Measurements from ENCODE around the gene ARHGAP26. TPM values are rescaled to one million over a fixed set of nuclear protein-coding genes. Genes with fewer than 3 reads are reported as not detected.
"Not testable (repeated sequence)": the region's sequence is repeated elsewhere in the genome, so short reads cannot be mapped to it uniquely, and the experiment has no call there.

The ARHGAP26 gene
- total RNA-seq, 1 experiment from 2014 or later = 54.3 TPM

- TF ChIP-seq CTCF (IDR thresholded peaks at IDR 0.05; ENCODE audit: unreplicated experiment) = no peak
- intact Hi-C loops (cut with micrococcal nuclease) = no loop called here
- no TSS peak for BruUV-seq (replicated peaks)
- Mint-ChIP-seq H3K4me1 (ENCODE audit: insufficient read depth, unreplicated experiment) (peaks cover 29% of the 10 kb centered on the region), H3K36me3 (ENCODE audit: insufficient read depth, unreplicated experiment) (no peaks in the 10 kb centered on the region), H3K27me3 (ENCODE audit: insufficient read depth, unreplicated experiment) (no peaks in the 10 kb centered on the region), H3K27ac (ENCODE audit: low read depth, unreplicated experiment) (no peak overlapping the region), H3K4me3 (ENCODE audit: unreplicated experiment) (no peak overlapping the region), H3K9me3 (ENCODE audit: unreplicated experiment) (peaks cover 16% of the 10 kb centered on the region)
- ChIA-PET POLR2A (interaction anchor here (0.5 to 0.9 kb wide), 5 partner anchors 15 to 803 kb away, joined by 3 read pairs; no protein-coding TSS in a partner anchor), CTCF (interaction anchor here (0.7 kb wide), 2 partner anchors 95 to 1393 kb away, joined by 3 to 4 read pairs; no protein-coding TSS in a partner anchor)
- no peak for DNase-seq (ENCODE audit: unreplicated experiment)
These were observed 214.3 kb downstream of the ARHGAP26 start for GRCh38 chr5:142984525-142984924.

- intact Hi-C loops (cut with micrococcal nuclease); H3K36me3 Mint-ChIP-seq (ENCODE audit: insufficient read depth, unreplicated experiment); H3K27me3 Mint-ChIP-seq (ENCODE audit: insufficient read depth, unreplicated experiment); H3K4me3 Mint-ChIP-seq (ENCODE audit: unreplicated experiment); H3K27ac Mint-ChIP-seq (ENCODE audit: low read depth, unreplicated experiment); BruUV-seq (replicated peaks); H3K4me1 Mint-ChIP-seq (ENCODE audit: insufficient read depth, unreplicated experiment); CTCF ChIA-PET; POLR2A ChIA-PET; DNase-seq (ENCODE audit: unreplicated experiment): not testable (repeated sequence)
- H3K9me3 Mint-ChIP-seq (ENCODE audit: unreplicated experiment) = peaks cover 24% of the 10 kb centered on the region
These were observed 219.1 kb downstream of the ARHGAP26 start for GRCh38 chr5:142989270-142989669.

- DNase-seq (ENCODE audit: unreplicated experiment); BruUV-seq (replicated peaks); intact Hi-C loops (cut with micrococcal nuclease); H3K4me3 Mint-ChIP-seq (ENCODE audit: unreplicated experiment); H3K27ac Mint-ChIP-seq (ENCODE audit: low read depth, unreplicated experiment); H3K36me3 Mint-ChIP-seq (ENCODE audit: insufficient read depth, unreplicated experiment); H3K27me3 Mint-ChIP-seq (ENCODE audit: insufficient read depth, unreplicated experiment); H3K4me1 Mint-ChIP-seq (ENCODE audit: insufficient read depth, unreplicated experiment): not testable (repeated sequence)
- ChIA-PET POLR2A (interaction anchor here (0.6 to 0.8 kb wide), 2 partner anchors 108 to 283 kb away, joined by 3 read pairs; no protein-coding TSS in a partner anchor), CTCF (interaction anchor here (1.3 to 1.4 kb wide), 2 partner anchors 13 to 69 kb away, joined by 3 to 9 read pairs; no protein-coding TSS in a partner anchor)
- H3K9me3 Mint-ChIP-seq (ENCODE audit: unreplicated experiment) = peaks cover 24% of the 10 kb centered on the region
These were observed 219.9 kb downstream of the ARHGAP26 start for GRCh38 chr5:142990073-142990472.

GRCh38 chr5:142994218-142994617 lies 224.0 kb downstream of the ARHGAP26 start:
- no TSS peak for BruUV-seq (replicated peaks)
- CTCF ChIA-PET = interaction anchor here (0.6 to 1.3 kb wide), 4 partner anchors 8 to 880 kb away, joined by 3 to 7 read pairs (median 4); no protein-coding TSS in a partner anchor

GRCh38 chr5:142995621-142996020 lies 225.4 kb downstream of the ARHGAP26 start:
- H3K4me1 Mint-ChIP-seq (ENCODE audit: insufficient read depth, unreplicated experiment); CTCF ChIA-PET; H3K27me3 Mint-ChIP-seq (ENCODE audit: insufficient read depth, unreplicated experiment); H3K36me3 Mint-ChIP-seq (ENCODE audit: insufficient read depth, unreplicated experiment); H3K27ac Mint-ChIP-seq (ENCODE audit: low read depth, unreplicated experiment); DNase-seq (ENCODE audit: unreplicated experiment); H3K4me3 Mint-ChIP-seq (ENCODE audit: unreplicated experiment); H3K9me3 Mint-ChIP-seq (ENCODE audit: unreplicated experiment); BruUV-seq (replicated peaks); intact Hi-C loops (cut with micrococcal nuclease): not testable (repeated sequence)
- POLR2A ChIA-PET = interaction anchor here (1.2 kb wide), 1 partner anchor 405 kb away, joined by 4 read pairs; no protein-coding TSS in a partner anchor

More at GRCh38 chr5:142994218-142994617, 224.0 kb downstream of the ARHGAP26 start:
- Mint-ChIP-seq H3K36me3 (ENCODE audit: insufficient read depth, unreplicated experiment) (no peaks in the 10 kb centered on the region), H3K4me1 (ENCODE audit: insufficient read depth, unreplicated experiment) (no peaks in the 10 kb centered on the region), H3K27me3 (ENCODE audit: insufficient read depth, unreplicated experiment) (no peaks in the 10 kb centered on the region), H3K9me3 (ENCODE audit: unreplicated experiment) (peaks cover 10% of the 10 kb centered on the region), H3K4me3 (ENCODE audit: unreplicated experiment) (no peak overlapping the region), H3K27ac (ENCODE audit: low read depth, unreplicated experiment) (no peak overlapping the region)
- POLR2A ChIA-PET = no interaction called here
- intact Hi-C loops (cut with micrococcal nuclease) = no loop called here
- no peak for TF ChIP-seq CTCF (IDR thresholded peaks at IDR 0.05; ENCODE audit: unreplicated experiment)
- DNase-seq (ENCODE audit: unreplicated experiment) = no peak

Data from MCF 10A (cell line).